H1 (cell line): Measurements from ENCODE around the gene TBC1D16.

ENCODE experiments used
- HDAC2 ChIP-seq, 2 experiments: fragments of 300-600 bp in 1 of 2; sonication (generic) in 1 of 2; IDR thresholded peaks; 2 replicates each; pipeline ENCODE4 v1.6.1; 2011 to 2012; ENCODE audit warnings: low read depth in 2 of 2, low read length in 2 of 2, mild to moderate bottlenecking in 2 of 2, moderate library complexity in 2 of 2, borderline replicate concordance in 1 of 2, inconsistent platforms in 1 of 2
- POLR2AphosphoS5 ChIP-seq: IDR thresholded peaks from 2 replicates; pipeline ENCODE4 v1.6.1; 2011; ENCODE audit warnings: low read depth, low read length

DNA sequence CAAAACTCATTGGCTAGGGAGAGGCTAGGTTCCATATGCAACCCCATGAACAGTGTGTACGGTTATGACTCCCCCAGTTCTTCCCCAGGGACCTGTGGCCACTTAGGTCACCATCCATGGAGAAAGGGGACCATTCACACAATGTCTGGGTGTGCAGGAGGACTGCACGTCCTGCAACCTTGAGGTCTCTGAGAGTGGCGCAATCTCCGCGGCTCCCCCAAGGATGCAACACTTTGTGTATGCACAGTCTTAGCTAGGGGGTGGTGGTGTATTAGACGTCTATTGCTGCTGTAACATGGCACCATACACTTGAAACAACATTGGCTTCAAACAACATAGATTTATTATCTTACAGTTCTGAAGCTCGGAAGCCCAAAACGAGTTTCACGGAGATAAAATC is 130.8 kb downstream of the TBC1D16 start:
- no peak for TF ChIP-seq POLR2AphosphoS5
- TF ChIP-seq HDAC2 (IDR thresholded peaks at IDR 0.05; ENCODE audit: borderline replicate concordance in 1 of 2, low read depth in 2 of 2, low read length in 2 of 2): no peak
